ENCODE data around the gene TOP3A. TPM values are rescaled to one million over a fixed set of nuclear protein-coding genes. Genes with fewer than 3 reads are reported as not detected.

The TOP3A gene
- total RNA-seq, 1 donor = 45.8 TPM

GRCh38 chr17:18331879-18332278, 17.1 kb upstream of the TOP3A start:
- no peak overlapping the region for H3K4me3 ChIP-seq (ENCODE audit: low read depth, low read length)
- no peak for TF ChIP-seq CTCF (IDR thresholded peaks at IDR 0.05; ENCODE audit: insufficient read depth, low read depth, low read length)

DNA sequence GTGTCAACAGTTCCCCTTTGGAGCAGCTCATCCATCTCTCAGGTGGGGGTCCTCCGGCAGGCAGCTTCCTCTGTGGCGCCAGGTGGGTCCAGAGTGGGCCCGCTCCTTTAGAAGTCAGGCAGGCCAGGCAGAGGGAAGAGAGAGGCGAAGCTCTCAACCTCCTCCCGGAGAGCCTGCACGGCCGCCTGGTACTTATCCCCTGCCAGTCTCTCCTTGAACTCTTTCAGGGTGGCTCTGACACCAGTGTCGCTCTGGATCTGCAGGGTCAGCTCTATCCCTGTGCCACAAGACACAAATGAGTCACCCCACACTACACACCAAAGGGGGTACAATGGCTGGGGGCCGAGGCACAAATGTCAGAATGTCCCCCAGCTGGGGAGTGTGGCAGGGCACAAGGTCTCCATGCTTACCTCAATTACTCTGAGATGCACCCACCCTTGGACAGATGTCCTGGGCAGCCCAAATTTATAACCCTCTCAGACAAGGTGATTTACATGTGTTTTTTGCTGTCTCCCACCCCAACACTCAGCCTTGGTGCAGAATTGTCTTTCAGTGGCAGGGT, 13.9 kb upstream of the TOP3A start:
- H3K4me3 ChIP-seq (ENCODE audit: low read depth, low read length) = no peak overlapping the region
- TF ChIP-seq CTCF (IDR thresholded peaks at IDR 0.05; ENCODE audit: insufficient read depth, low read depth, low read length) = no peak
- DNase-seq (ENCODE audit: low read depth) = no peak

More at GRCh38 chr17:18331879-18332278, 17.1 kb upstream of the TOP3A start:
- no peak for DNase-seq (ENCODE audit: low read depth)

- no peak for TF ChIP-seq CTCF (IDR thresholded peaks at IDR 0.05; ENCODE audit: insufficient read depth, low read depth, low read length)
- H3K4me3 ChIP-seq (ENCODE audit: low read depth, low read length) = no peak overlapping the region
- DNase-seq (ENCODE audit: low read depth) = no peak
Observed at GRCh38 chr17:18327556-18327955, 12.8 kb upstream of the TOP3A start.

- no peak overlapping the region for H3K4me3 ChIP-seq (ENCODE audit: low read depth, low read length)
- DNase-seq (ENCODE audit: low read depth) = no peak
- TF ChIP-seq CTCF (IDR thresholded peaks at IDR 0.05; ENCODE audit: insufficient read depth, low read depth, low read length) = no peak
Observed at GRCh38 chr17:18327093-18327492, 12.3 kb upstream of the TOP3A start.

DNA sequence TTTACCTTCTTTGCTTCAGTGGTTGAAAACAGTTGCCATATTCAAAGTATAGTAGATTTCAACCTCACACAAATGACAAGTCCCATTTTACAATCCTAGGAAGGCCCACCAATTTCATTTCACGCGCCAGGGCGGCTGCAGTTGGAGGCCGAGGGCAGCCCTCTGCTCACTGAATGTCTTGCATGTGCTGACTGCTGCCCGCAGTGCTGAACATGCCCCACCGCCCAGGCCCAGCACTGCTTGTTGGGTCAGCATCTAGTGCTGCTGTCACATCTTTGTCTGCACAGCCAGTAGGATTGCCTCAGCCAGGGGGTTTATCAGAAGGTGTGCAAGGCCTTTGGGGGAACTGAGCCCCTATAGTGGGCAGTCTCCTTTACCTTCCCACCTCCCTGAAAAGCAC, 11.8 kb upstream of the TOP3A start:
- no peak overlapping the region for H3K4me3 ChIP-seq (ENCODE audit: low read depth, low read length)
- TF ChIP-seq CTCF (IDR thresholded peaks at IDR 0.05; ENCODE audit: insufficient read depth, low read depth, low read length) = no peak
- DNase-seq (ENCODE audit: low read depth) = no peak

- DNase-seq (ENCODE audit: low read depth) = no peak
Observed at GRCh38 chr17:18326039-18326438, 11.2 kb upstream of the TOP3A start.

More at GRCh38 chr17:18326039-18326438, 11.2 kb upstream of the TOP3A start:
- no peak overlapping the region for H3K4me3 ChIP-seq (ENCODE audit: low read depth, low read length)
- no peak for TF ChIP-seq CTCF (IDR thresholded peaks at IDR 0.05; ENCODE audit: insufficient read depth, low read depth, low read length)
